Measurements from ENCODE around the gene VPS13D. TPM values are rescaled to one million over a fixed set of nuclear protein-coding genes. Genes with fewer than 3 reads are reported as not detected.

Gene VPS13D
- total RNA-seq, 2 donors from 2014 or later: 63.5 to 67.6 TPM

GRCh38 chr1:12188115-12188514 is 41.7 kb upstream of the VPS13D start:
- peak overlapping the region; percentile 39 for H3K4me3 Mint-ChIP-seq

GRCh38 chr1:12188657-12189327 is 41.0 kb upstream of the VPS13D start:
- ATAC-seq: no peak
- peaks cover 37% of the 10 kb centered on the region for H3K4me1 Mint-ChIP-seq

More at GRCh38 chr1:12188115-12188514, 41.7 kb upstream of the VPS13D start:
- peaks cover 42% of the 10 kb centered on the region for H3K4me1 Mint-ChIP-seq
- H3K27ac Mint-ChIP-seq: peak overlapping the region; percentile 92
- peaks cover 9% of the 10 kb centered on the region for H3K36me3 Mint-ChIP-seq (ENCODE audit: low read depth)
- DNase-seq: no peak
- H3K9me3 ChIP-seq (ENCODE audit: control insufficient read depth, low read length, poor library complexity, severe bottlenecking): no peaks in the 10 kb centered on the region
- no peaks in the 10 kb centered on the region for H3K27me3 Mint-ChIP-seq
- no peak for ATAC-seq

GRCh38 chr1:12189328-12189682 is 40.5 kb upstream of the VPS13D start:
- Mint-ChIP-seq H3K4me1 (peaks cover 36% of the 10 kb centered on the region), H3K36me3 (ENCODE audit: low read depth) (peaks cover 9% of the 10 kb centered on the region), H3K4me3 (no peak overlapping the region), H3K27ac (peak overlapping the region; percentile 92), H3K27me3 (no peaks in the 10 kb centered on the region)
- H3K9me3 ChIP-seq (ENCODE audit: control insufficient read depth, low read length, poor library complexity, severe bottlenecking): no peaks in the 10 kb centered on the region
- no peak for ATAC-seq
- DNase-seq: no peak

More at GRCh38 chr1:12188657-12189327, 41.0 kb upstream of the VPS13D start:
- Mint-ChIP-seq H3K27ac (peak overlapping the region; percentile 92), H3K4me3 (no peak overlapping the region), H3K27me3 (no peaks in the 10 kb centered on the region), H3K36me3 (ENCODE audit: low read depth) (peaks cover 9% of the 10 kb centered on the region)
- no peak for DNase-seq
- no peaks in the 10 kb centered on the region for H3K9me3 ChIP-seq (ENCODE audit: control insufficient read depth, low read length, poor library complexity, severe bottlenecking)

GRCh38 chr1:12191242-12192032 is 38.4 kb upstream of the VPS13D start:
- Mint-ChIP-seq H3K4me3 (peak overlapping the region; percentile 12), H3K27me3 (no peaks in the 10 kb centered on the region), H3K27ac (peak overlapping the region; percentile 92), H3K36me3 (ENCODE audit: low read depth) (peaks cover 9% of the 10 kb centered on the region), H3K4me1 (peaks cover 31% of the 10 kb centered on the region)
- DNase-seq (no peak), ATAC-seq (no peak)
- H3K9me3 ChIP-seq (ENCODE audit: control insufficient read depth, low read length, poor library complexity, severe bottlenecking): no peaks in the 10 kb centered on the region

GRCh38 chr1:12194666-12195216 is 35.1 kb upstream of the VPS13D start:
- Mint-ChIP-seq H3K4me1 (peaks cover 10% of the 10 kb centered on the region), H3K4me3 (no peak overlapping the region), H3K36me3 (ENCODE audit: low read depth) (peaks cover 4% of the 10 kb centered on the region), H3K27ac (peak overlapping the region; percentile 57), H3K27me3 (no peaks in the 10 kb centered on the region)
- no peak for ATAC-seq
- no peak for DNase-seq
- no peaks in the 10 kb centered on the region for H3K9me3 ChIP-seq (ENCODE audit: control insufficient read depth, low read length, poor library complexity, severe bottlenecking)

DNA sequence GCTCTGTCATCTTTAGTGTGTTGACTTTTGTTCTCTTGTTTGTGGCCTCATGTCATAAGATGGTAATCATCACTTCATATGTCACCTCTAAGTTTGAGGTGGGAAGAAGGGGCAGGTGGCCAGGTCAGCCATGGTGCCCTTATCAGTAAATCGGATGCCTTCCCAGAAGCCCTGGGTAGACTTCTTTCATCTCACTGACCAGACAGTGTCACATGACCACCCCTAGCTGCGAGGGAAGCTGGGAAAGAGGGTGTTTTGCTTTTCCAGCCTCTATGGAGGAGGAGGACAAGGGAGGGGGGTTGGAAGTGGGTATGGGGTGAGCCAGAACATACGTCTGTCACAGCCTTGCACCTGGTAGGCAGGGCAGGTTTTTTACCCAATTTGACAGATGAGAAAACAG is 34.4 kb upstream of the VPS13D start:
- Mint-ChIP-seq H3K36me3 (ENCODE audit: low read depth) (peaks cover 2% of the 10 kb centered on the region), H3K27me3 (no peaks in the 10 kb centered on the region), H3K27ac (peak overlapping the region; percentile 57), H3K4me3 (no peak overlapping the region), H3K4me1 (peaks cover 9% of the 10 kb centered on the region)
- H3K9me3 ChIP-seq (ENCODE audit: control insufficient read depth, low read length, poor library complexity, severe bottlenecking): no peaks in the 10 kb centered on the region
- DNase-seq (no peak), ATAC-seq (no peak)

DNA sequence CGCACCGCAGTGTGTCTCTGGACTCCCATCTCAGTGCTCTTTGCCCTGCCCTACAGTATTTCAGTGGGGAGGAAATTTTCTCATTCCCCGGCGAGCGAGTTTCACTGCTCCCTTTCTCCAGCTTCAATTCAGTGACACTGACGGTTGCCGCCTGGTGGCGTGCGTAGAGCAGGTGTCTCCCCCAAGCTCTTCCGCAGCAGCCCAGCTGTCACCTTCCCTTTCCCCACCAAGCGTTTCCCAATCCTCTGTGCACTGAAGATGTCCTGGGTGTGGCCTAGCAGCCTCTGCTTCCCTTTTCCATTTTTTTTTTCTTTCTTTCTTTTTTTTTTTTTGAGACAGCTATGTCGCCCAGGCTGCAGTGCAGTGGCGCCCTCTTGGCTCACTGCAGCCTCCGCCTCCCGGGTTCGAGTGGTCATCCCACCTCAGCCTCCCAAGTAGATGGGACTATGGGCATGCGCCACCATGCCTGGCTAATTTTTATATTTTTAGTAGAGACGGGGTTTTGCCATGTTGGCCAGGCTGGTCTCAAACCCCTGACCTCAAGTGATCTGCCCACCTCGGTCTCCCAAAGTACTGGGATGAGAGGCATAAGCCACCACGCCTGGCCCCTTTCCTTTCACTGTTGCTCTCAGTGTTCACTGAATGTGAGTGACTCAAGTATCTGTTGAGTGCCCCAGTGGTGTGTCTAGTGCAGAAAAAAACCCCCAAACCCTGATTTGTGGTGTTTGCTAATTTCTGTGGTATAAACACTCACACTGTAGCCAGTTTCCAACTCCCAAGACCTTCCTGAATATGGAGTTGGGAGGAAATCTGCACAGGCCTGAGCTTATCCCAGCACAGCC is 33.0 kb upstream of the VPS13D start:
- peak overlapping the region; percentile 53 for H3K27ac Mint-ChIP-seq

DNA sequence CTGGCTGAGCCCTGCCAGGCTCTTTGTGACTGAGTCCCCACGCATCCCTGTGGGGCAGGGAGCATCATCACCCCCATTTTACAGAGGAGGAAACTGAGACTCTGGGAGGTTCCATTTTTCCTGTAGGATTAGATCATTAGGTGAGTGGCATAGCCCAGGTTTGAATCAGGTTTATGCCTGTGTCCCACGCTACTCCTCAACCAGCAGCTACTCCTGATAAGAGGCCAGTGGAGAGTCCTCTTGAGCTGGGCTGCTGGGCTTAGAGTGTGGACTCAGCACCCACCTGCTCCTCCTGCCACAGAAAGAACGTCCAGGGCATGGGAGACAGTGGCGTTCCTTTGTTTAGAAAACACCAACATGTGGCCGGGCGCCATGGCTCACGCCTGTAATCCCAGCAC is 32.3 kb upstream of the VPS13D start:
- Mint-ChIP-seq H3K36me3 (ENCODE audit: low read depth) (peaks cover 2% of the 10 kb centered on the region), H3K27ac (peak overlapping the region; percentile 53), H3K27me3 (no peaks in the 10 kb centered on the region)

More for the DNA sequence above, 33.0 kb upstream of the VPS13D start:
- no peaks in the 10 kb centered on the region for H3K27me3 Mint-ChIP-seq
- no peaks in the 10 kb centered on the region for H3K36me3 Mint-ChIP-seq (ENCODE audit: low read depth)
- DNase-seq (no peak), ATAC-seq (peak; percentile 20)
- H3K4me3 Mint-ChIP-seq: no peak overlapping the region
- no peaks in the 10 kb centered on the region for H3K9me3 ChIP-seq (ENCODE audit: control insufficient read depth, low read length, poor library complexity, severe bottlenecking)
- H3K4me1 Mint-ChIP-seq: peaks cover 9% of the 10 kb centered on the region

DNA sequence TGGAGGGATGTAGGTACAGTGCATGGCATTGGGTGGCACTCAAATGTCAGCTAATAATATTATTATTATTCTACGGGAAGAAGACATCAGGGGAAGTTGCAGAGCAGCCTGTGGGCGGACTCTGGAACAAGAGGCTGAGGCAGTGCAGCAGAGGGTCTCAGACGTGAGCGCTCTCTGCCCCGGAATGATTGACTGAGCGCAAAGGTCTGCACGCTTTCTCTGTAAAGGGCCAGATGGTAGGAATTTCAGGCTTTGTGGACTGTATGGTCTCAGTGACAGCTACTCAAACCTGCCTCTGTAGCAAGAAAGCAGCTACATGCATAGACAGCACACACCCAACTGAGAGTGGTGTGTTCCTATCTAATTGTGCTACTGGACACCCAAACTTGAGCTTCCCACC is 29.6 kb upstream of the VPS13D start:
- Mint-ChIP-seq H3K36me3 (ENCODE audit: low read depth) (peaks cover 6% of the 10 kb centered on the region), H3K27me3 (no peaks in the 10 kb centered on the region), H3K27ac (no peak overlapping the region), H3K4me3 (no peak overlapping the region), H3K4me1 (peaks cover 24% of the 10 kb centered on the region)
- no peaks in the 10 kb centered on the region for H3K9me3 ChIP-seq (ENCODE audit: control insufficient read depth, low read length, poor library complexity, severe bottlenecking)
- ATAC-seq: no peak
- DNase-seq: no peak

More for the DNA sequence above, 32.3 kb upstream of the VPS13D start:
- DNase-seq (no peak), ATAC-seq (no peak)
- H3K9me3 ChIP-seq (ENCODE audit: control insufficient read depth, low read length, poor library complexity, severe bottlenecking): no peaks in the 10 kb centered on the region
- Mint-ChIP-seq H3K4me1 (peaks cover 12% of the 10 kb centered on the region), H3K4me3 (no peak overlapping the region)

GRCh38 chr1:12201352-12202189 is 28.3 kb upstream of the VPS13D start:
- H3K4me1 Mint-ChIP-seq: peaks cover 28% of the 10 kb centered on the region
- no peak for DNase-seq
- H3K4me3 Mint-ChIP-seq: no peak overlapping the region
- no peaks in the 10 kb centered on the region for H3K27me3 Mint-ChIP-seq
- H3K9me3 ChIP-seq (ENCODE audit: control insufficient read depth, low read length, poor library complexity, severe bottlenecking): no peaks in the 10 kb centered on the region
- ATAC-seq: no peak
- H3K36me3 Mint-ChIP-seq (ENCODE audit: low read depth): peaks cover 9% of the 10 kb centered on the region
- H3K27ac Mint-ChIP-seq: peak overlapping the region; percentile 91

DNA sequence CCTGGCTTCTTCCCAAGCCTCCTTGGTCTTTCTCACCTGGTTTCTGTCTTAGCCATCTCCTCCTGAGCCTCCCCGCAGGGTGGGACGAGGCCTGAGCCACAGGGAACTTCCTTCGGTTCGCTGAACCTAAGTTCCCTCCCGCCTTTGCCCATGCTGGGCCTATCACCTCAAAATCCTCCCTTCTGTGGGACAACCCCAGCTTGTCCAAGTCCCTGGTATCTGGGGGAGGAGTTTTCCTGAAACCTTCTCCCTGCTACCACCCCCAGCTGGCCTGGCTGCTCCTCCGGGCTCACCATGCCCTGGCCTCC is 27.7 kb upstream of the VPS13D start:
- H3K9me3 ChIP-seq (ENCODE audit: control insufficient read depth, low read length, poor library complexity, severe bottlenecking): no peaks in the 10 kb centered on the region
- Mint-ChIP-seq H3K27ac (peak overlapping the region; percentile 91), H3K27me3 (no peaks in the 10 kb centered on the region), H3K4me1 (peaks cover 28% of the 10 kb centered on the region), H3K4me3 (peak overlapping the region; percentile 31), H3K36me3 (ENCODE audit: low read depth) (peaks cover 9% of the 10 kb centered on the region)
- ATAC-seq (no peak), DNase-seq (no peak)

- Mint-ChIP-seq H3K27me3 (no peaks in the 10 kb centered on the region), H3K4me1 (peaks cover 30% of the 10 kb centered on the region), H3K4me3 (peak overlapping the region; percentile 31), H3K27ac (peak overlapping the region; percentile 91), H3K36me3 (ENCODE audit: low read depth) (peaks cover 9% of the 10 kb centered on the region)
- H3K9me3 ChIP-seq (ENCODE audit: control insufficient read depth, low read length, poor library complexity, severe bottlenecking): no peaks in the 10 kb centered on the region
- DNase-seq: no peak
- no peak for ATAC-seq
These were observed 27.3 kb upstream of the VPS13D start for GRCh38 chr1:12202577-12202976.
